Measurements from ENCODE around the gene CDT1. TPM values are rescaled to one million over a fixed set of nuclear protein-coding genes. Genes with fewer than 3 reads are reported as not detected.

The CDT1 gene
- total and polyA plus RNA-seq, 8 donors, result 1.5 to 147 (median 5.7) TPM

DNA sequence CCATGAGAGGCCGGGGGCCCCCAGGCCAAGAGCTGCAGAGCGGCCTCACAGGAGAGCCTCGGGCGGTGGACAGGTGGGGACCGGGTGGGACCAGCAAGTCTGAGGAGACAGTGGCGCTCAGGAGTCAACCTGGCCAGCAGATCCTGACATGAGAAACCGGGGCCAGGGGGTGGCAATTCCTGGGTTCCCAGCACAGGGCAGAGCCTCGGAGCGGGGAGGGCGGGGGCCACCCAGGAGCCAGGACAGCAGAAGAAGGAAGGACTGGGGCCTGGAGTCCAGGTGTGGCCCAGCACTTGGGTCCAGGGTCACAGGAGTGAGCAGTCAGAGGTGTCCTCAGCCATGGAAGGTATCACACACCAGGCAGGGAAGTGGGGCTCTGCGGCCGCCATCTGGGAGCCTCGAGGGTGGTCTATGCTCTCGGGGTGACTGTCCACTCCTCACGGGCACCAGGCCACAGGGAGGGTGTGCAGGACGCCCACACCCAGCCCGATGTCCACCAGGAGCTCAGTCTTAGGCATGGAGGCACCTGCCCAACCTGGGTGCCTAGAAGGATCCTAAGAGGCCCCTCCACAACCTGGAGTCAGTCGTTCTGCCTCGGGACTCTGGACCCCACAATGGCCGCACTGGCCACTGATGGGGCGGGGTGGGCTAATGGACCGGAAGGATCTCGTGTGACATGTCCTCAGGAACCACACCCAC, 47.7 kb upstream of the CDT1 start:
- WGBS, 5 donors, result 82 to 87% (median 85%) methylated on average over 20 to 23 of the region's 23 CpGs
- TF ChIP-seq, protein P1, sequence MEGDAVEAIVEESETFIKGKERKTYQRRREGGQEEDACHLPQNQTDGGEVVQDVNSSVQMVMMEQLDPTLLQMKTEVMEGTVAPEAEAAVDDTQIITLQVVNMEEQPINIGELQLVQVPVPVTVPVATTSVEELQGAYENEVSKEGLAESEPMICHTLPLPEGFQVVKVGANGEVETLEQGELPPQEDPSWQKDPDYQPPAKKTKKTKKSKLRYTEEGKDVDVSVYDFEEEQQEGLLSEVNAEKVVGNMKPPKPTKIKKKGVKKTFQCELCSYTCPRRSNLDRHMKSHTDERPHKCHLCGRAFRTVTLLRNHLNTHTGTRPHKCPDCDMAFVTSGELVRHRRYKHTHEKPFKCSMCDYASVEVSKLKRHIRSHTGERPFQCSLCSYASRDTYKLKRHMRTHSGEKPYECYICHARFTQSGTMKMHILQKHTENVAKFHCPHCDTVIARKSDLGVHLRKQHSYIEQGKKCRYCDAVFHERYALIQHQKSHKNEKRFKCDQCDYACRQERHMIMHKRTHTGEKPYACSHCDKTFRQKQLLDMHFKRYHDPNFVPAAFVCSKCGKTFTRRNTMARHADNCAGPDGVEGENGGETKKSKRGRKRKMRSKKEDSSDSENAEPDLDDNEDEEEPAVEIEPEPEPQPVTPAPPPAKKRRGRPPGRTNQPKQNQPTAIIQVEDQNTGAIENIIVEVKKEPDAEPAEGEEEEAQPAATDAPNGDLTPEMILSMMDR (IDR thresholded peaks at IDR 0.05), result no peak
- TF ChIP-seq POLR2AphosphoS5 (IDR thresholded peaks at IDR 0.05), result no peak
- Histone ChIP-seq H3K27me3 (no peaks in the 10 kb centered on the region), H3K4me1 (peaks cover 19 to 63% (median 38%) of the 10 kb centered on the region in 4 donors), H3K9me3 (no peaks in the 10 kb centered on the region), H3K36me3 (peaks cover 0 to 16% (median 10%) of the 10 kb centered on the region in 4 donors), H3K4me3 (no peak overlapping the region), H3K27ac (peak overlapping the region in 1 of 5 donors; percentile 56)
- intact Hi-C loops (cut with DNase I; ENCODE audit: low total_unique reads), result no loop called here
- DNase-seq, result no peak

DNA sequence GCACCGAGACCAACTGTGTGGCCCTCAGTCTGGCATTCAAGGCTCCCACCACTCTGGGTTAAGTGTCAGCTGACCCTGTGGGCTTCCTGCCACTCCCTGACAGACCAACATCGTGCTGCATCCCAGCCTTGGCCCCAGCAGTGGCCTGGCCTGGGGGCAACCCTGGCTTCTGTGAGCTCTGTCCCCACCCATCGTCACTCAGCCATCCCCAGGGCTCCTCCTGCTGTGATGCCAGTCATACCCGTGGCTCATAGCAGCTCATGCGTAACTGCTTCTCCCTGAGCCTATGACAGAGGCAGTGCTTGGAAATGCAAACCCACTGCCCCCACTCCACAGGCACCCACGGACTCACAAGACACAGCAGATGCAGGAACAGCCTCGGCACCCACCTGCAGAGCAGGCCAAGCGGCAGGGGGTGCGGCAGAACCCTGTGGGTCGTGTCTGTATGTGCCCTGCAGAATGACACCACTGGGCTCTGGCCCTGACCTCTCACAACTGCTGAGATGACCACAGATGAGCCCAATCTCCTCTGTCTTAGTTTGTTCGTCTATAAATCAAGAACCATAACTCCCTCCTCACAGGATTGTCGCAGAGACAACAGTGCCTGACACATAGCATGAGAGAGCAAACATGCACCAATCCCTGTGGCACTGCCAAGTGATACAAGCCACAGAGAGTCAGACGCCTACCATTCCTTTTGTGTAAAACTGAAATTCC, 45.2 kb upstream of the CDT1 start:
- no peak for TF ChIP-seq POLR2AphosphoS5 (IDR thresholded peaks at IDR 0.05)
- no peak for TF ChIP-seq EP300 (IDR thresholded peaks at IDR 0.05)
- TF ChIP-seq, protein P1 (IDR thresholded peaks at IDR 0.05), result no peak
- TF ChIP-seq POLR2A (IDR thresholded peaks at IDR 0.05), result no peak
- peaks cover 0 to 12% (median 2%) of the 10 kb centered on the region in 4 donors for H3K36me3 ChIP-seq
- H3K9me3 ChIP-seq, result no peaks in the 10 kb centered on the region
- H3K4me1 ChIP-seq, result peaks cover 35 to 81% (median 57%) of the 10 kb centered on the region in 4 donors
- intact Hi-C loops (cut with DNase I; ENCODE audit: low total_unique reads), result no loop called here
- H3K27ac ChIP-seq, result peak overlapping the region in 3 of 5 donors; percentile 62 to 84 (median 73)
- H3K27me3 ChIP-seq, result no peaks in the 10 kb centered on the region
- DNase-seq, result no peak
- H3K4me3 ChIP-seq, result no peak overlapping the region
- 86 to 90% (median 90%) methylated on average over 10 to 13 of the region's 13 CpGs for WGBS, 5 donors

DNA sequence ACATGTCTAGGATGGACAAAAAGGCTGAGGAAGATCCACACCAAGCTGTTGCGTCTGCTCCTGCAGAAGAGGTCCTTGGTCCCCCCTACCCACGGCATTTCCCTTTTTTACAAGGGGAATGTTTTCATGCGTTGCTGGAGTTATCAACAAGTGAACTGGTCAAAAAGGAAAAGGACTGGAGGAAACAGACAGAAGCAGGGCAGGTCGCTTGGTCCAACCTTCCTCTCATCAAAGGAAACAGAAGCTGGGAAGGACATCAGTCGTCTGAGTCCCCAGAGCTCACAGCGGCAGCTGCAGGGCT, 44.7 kb upstream of the CDT1 start:
- 78 to 91% (median 83%) methylated on average over 6 of the region's 6 CpGs for WGBS, 5 donors
- peak overlapping the region in 2 of 4 donors; percentile 0 to 17 for H3K4me3 ChIP-seq
- DNase-seq, result no peak
- H3K9me3 ChIP-seq, result no peaks in the 10 kb centered on the region
- H3K4me1 ChIP-seq, result peaks cover 40 to 81% (median 60%) of the 10 kb centered on the region in 4 donors
- no peaks in the 10 kb centered on the region for H3K27me3 ChIP-seq
- intact Hi-C loops (cut with DNase I; ENCODE audit: low total_unique reads), result no loop called here
- peaks cover 0 to 17% (median 2%) of the 10 kb centered on the region in 4 donors for H3K36me3 ChIP-seq
- peak overlapping the region in 4 of 5 donors; percentile 62 to 84 (median 71) for H3K27ac ChIP-seq
- TF ChIP-seq, protein P1 (IDR thresholded peaks at IDR 0.05), result no peak
- TF ChIP-seq POLR2A (IDR thresholded peaks at IDR 0.05), result no peak
- no peak for TF ChIP-seq EP300 (IDR thresholded peaks at IDR 0.05)
- no peak for TF ChIP-seq POLR2AphosphoS5 (IDR thresholded peaks at IDR 0.05)

DNA sequence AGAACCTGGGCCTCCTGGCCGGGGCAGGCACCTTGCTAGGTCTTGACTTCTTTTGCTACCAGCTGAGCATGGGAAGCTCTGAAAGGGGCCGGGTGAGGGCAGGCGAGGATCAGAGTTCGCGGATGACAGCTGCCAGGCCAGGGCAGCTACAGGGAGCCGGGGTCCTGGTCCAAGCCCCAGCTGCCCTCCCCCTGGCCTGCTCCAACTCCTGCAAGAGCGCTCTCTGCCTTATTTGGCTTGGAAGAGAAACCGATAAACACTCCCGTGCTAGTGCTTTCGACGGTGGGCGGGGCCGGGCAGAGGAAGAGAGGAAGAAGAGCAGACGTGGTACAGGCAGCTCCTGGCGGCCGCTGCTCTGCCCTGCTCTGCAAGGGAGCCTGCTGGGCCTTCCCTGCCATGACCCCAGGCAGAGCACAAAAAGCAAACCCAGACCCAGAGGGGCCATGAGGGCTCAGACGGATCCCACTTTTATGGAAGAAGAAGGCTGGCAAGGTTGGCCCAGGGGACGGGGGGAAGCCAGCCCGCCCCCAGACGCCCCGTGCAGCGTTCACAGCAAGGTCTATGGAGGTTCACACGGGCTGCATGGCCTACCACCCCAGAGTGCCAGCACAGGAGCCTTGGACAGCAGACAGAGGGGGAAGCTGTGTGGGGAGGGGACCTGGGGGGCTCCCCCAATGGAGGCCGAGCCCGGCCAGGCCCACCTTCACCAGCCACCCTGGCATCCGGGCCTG, 44.2 kb upstream of the CDT1 start:
- H3K4me3 ChIP-seq, result peak overlapping the region in 3 of 4 donors; percentile 0 to 23 (median 17)
- TF ChIP-seq, protein P1 (IDR thresholded peaks at IDR 0.05), result peak in 1 of 7 experiments; percentile 10
- TF ChIP-seq POLR2A (IDR thresholded peaks at IDR 0.05) (no peak), EP300 (IDR thresholded peaks at IDR 0.05) (no peak), POLR2AphosphoS5 (IDR thresholded peaks at IDR 0.05) (peak in 1 of 3 donors; percentile 84)
- H3K36me3 ChIP-seq, result peaks cover 0 to 21% (median 2%) of the 10 kb centered on the region in 4 donors
- intact Hi-C loops (cut with DNase I; ENCODE audit: low total_unique reads), result no loop called here
- peaks cover 40 to 79% (median 62%) of the 10 kb centered on the region in 4 donors for H3K4me1 ChIP-seq
- DNase-seq, result peak; percentile 55 to 79
- H3K27ac ChIP-seq, result peak overlapping the region; percentile 16 to 84 (median 69)
- 39 to 59% (median 54%) methylated on average over 21 to 26 of the region's 26 CpGs for WGBS, 5 donors
- no peaks in the 10 kb centered on the region for H3K9me3 ChIP-seq
- no peaks in the 10 kb centered on the region for H3K27me3 ChIP-seq
